GM20000 (cell line): ENCODE results near the gene TMCO6.
"Not testable (repeated sequence)": the region's sequence is repeated elsewhere in the genome, so short reads cannot be mapped to it uniquely, and the experiment has no call there.

Experiments
- DNase-seq: peaks from one replicate; pipeline ENCODE4 v3.0.0; 2012; ENCODE audit warnings: low spot score
- CTCF ChIP-seq: IDR thresholded peaks from 2 replicates; pipeline ENCODE4 v1.5.1; 2012; ENCODE audit warnings: mild to moderate bottlenecking, control low read depth; ENCODE audit errors: extremely low read depth, missing control alignments

TMCO6 gene

GRCh38 chr5:140639148-140639981 is at the start of gene TMCO6:
Gene TMCO6, plus strand, starts transcription at chr5:140639451. Its CDS starts 77 bp downstream, at chr5:140639528.
- TF ChIP-seq CTCF: peak; percentile 33
- peak; percentile 99 for DNase-seq

- DNase-seq: no peak
These were observed 48.4 kb upstream of the TMCO6 start for GRCh38 chr5:140590861-140591260.

GRCh38 chr5:140591747-140592372 is 47.4 kb upstream of the TMCO6 start:
- TF ChIP-seq CTCF: no peak
- DNase-seq: no peak

More at GRCh38 chr5:140590861-140591260, 48.4 kb upstream of the TMCO6 start:
- TF ChIP-seq CTCF: no peak

GRCh38 chr5:140593070-140593469 is 46.2 kb upstream of the TMCO6 start:
- not testable (repeated sequence) for DNase-seq

GRCh38 chr5:140594169-140594568 is 45.1 kb upstream of the TMCO6 start:
- TF ChIP-seq CTCF: no peak
- no peak for DNase-seq

- no peak for DNase-seq
- TF ChIP-seq CTCF: no peak
These were observed 43.5 kb upstream of the TMCO6 start for GRCh38 chr5:140595538-140596300.

- DNase-seq: no peak
- TF ChIP-seq CTCF: no peak
These were observed 42.9 kb upstream of the TMCO6 start for GRCh38 chr5:140596321-140596741.
